SK-N-SH (cell line): ENCODE measurements around the gene HEATR3. TPM values are rescaled to one million over a fixed set of nuclear protein-coding genes. Genes with fewer than 3 reads are reported as not detected.

ENCODE experiments used
- CTCF ChIA-PET: fragments of 300-600, 350-600 bp; formaldehyde crosslinking; extraction: SDS; loops from one replicate; lab custom pipeline; 2021; lab: Yijun Ruan, JAX
- POLR2A ChIA-PET: fragments of 350-600 bp; sonication (Branson Sonifier 250); formaldehyde crosslinking; extraction: SDS; loops from one replicate; lab custom pipeline; 2020; ENCODE audit warnings: antibody characterized with exemption, inconsistent platforms; lab: Yijun Ruan, JAX
- DNase-seq: peaks from one replicate; pipeline ENCODE4 v3.0.0; 2012
- H2AFZ ChIP-seq: fragments of 200-600 bp; sonication (generic); 2 replicates; pipeline ENCODE4 v1.8.1; 2016; ENCODE audit warnings: antibody characterized with exemption, mild to moderate bottlenecking, low read depth
- H3F3A ChIP-seq: fragments of 200-600 bp; sonication (generic); replicated peaks from 2 replicates; pipeline ENCODE3; 2016; ENCODE audit warnings: antibody characterized with exemption, mild to moderate bottlenecking; ENCODE audit not compliant: insufficient read depth
- H3K27ac ChIP-seq, 2 experiments: fragments of 200-500 bp in 1 of 2; fragments of 200-600 bp in 1 of 2; sonication (Bioruptor generic) in 1 of 2; sonication (generic), shearing (Covaris generic) in 1 of 2; 2 replicates each; pipeline versions ENCODE4 v1.5.1 to v1.6.1; 2014 to 2016; ENCODE audit warnings: low read depth in 2 of 2, inconsistent platforms in 1 of 2, low read length in 1 of 2, mild to moderate bottlenecking in 1 of 2, mixed read lengths in 1 of 2
- H3K27me3 ChIP-seq: fragments of 200-600 bp; sonication (generic), shearing (Covaris generic); 2 replicates; pipeline ENCODE4 v1.6.1; 2016; ENCODE audit warnings: mixed run types; ENCODE audit not compliant: insufficient read depth
- H3K36me3 ChIP-seq, 2 experiments: fragments of 200-500 bp in 1 of 2; fragments of 200-600 bp in 1 of 2; sonication (Bioruptor generic) in 1 of 2; sonication (generic) in 1 of 2; replicated peaks in 1 of 2; 2 replicates each; pipeline versions ENCODE3 to v1.5.1; 2014 to 2016; ENCODE audit warnings: low read length in 1 of 2, mild to moderate bottlenecking in 1 of 2; ENCODE audit not compliant: insufficient read depth in 2 of 2, control insufficient read depth in 1 of 2
- H3K4me1 ChIP-seq, 2 experiments: fragments of 200-500 bp in 1 of 2; fragments of 200-600 bp in 1 of 2; sonication (Bioruptor generic) in 1 of 2; sonication (generic), shearing (Covaris generic) in 1 of 2; 2 replicates each; pipeline versions ENCODE4 v1.5.1 to v1.6.1; 2014 to 2016; ENCODE audit warnings: low read depth in 1 of 2, low read length in 1 of 2, mixed run types in 1 of 2; ENCODE audit not compliant: insufficient read depth in 2 of 2, control insufficient read depth in 1 of 2
- H3K4me2 ChIP-seq: fragments of 200-600 bp; sonication (generic), shearing (Covaris generic); 2 replicates; pipeline ENCODE4 v1.6.1; 2017; ENCODE audit warnings: mixed run types
- H3K4me3 ChIP-seq, 2 experiments: fragments of 200-500 bp in 1 of 2; fragments of 200-600 bp in 1 of 2; sonication (Bioruptor generic) in 1 of 2; sonication (generic), shearing (Covaris generic) in 1 of 2; 2 replicates each; pipeline versions ENCODE4 v1.5.1 to v1.8.1; 2014 to 2016; ENCODE audit warnings: low read depth in 2 of 2, inconsistent platforms in 1 of 2, low read length in 1 of 2, mild to moderate bottlenecking in 1 of 2, mixed read lengths in 1 of 2, moderate library complexity in 1 of 2
- H3K79me2 ChIP-seq: fragments of 200-600 bp; sonication (generic); 2 replicates; pipeline ENCODE4 v1.8.1; 2017; ENCODE audit warnings: mild to moderate bottlenecking; ENCODE audit not compliant: insufficient read depth
- H3K9ac ChIP-seq: fragments of 200-600 bp; sonication (generic); 2 replicates; pipeline ENCODE4 v1.6.1; 2017; ENCODE audit warnings: mixed run types
- H3K9me2 ChIP-seq: fragments of 200-600 bp; sonication (generic); 2 replicates; pipeline ENCODE4 v1.6.1; 2017; ENCODE audit warnings: mixed run types
- H3K9me3 ChIP-seq: fragments of 200-600 bp; sonication (generic); 2 replicates; pipeline ENCODE4 v1.6.1; 2017; ENCODE audit warnings: mixed run types, mild to moderate bottlenecking, moderate library complexity
- H4K20me1 ChIP-seq: fragments of 200-600 bp; sonication (generic); 2 replicates; pipeline ENCODE4 v1.6.1; 2017; ENCODE audit warnings: mild to moderate bottlenecking, mixed run types; ENCODE audit not compliant: insufficient read depth
- CHD2 ChIP-seq: fragments of 150-350 bp; IDR thresholded peaks from 2 replicates; pipeline ENCODE4 v1.6.1; 2018; ENCODE audit warnings: low read length; ENCODE audit not compliant: partially characterized antibody
- CTCF ChIP-seq: fragments of 200-600 bp; sonication (generic); IDR thresholded peaks from 2 replicates; pipeline ENCODE4 v1.6.1; 2017; ENCODE audit warnings: antibody characterized with exemption, mild to moderate bottlenecking, moderate library complexity
- EP300 ChIP-seq, 2 experiments: IDR thresholded peaks; 2 replicates each; pipeline versions ENCODE4 v1.4.0 to v1.6.1; 2012; ENCODE audit warnings: borderline replicate concordance in 1 of 2, low read depth in 1 of 2, low read length in 1 of 2
- FOSL2 ChIP-seq: IDR thresholded peaks from 2 replicates; pipeline ENCODE4 v1.4.0; 2012; ENCODE audit warnings: low read depth, mild to moderate bottlenecking, moderate library complexity, borderline replicate concordance
- FOXJ3 ChIP-seq: sonication (generic); formaldehyde crosslinking; IDR thresholded peaks from 2 replicates; pipeline ENCODE4 v1.5.1; 2020; ENCODE audit warnings: mild to moderate bottlenecking, missing genetic modification reagents
- JUND ChIP-seq: IDR thresholded peaks from 2 replicates; pipeline ENCODE4 v1.4.0; 2012
- MXI1 ChIP-seq: IDR thresholded peaks from 2 replicates; pipeline ENCODE4 v1.6.1; 2012; ENCODE audit warnings: mild to moderate bottlenecking, low read depth, low read length, improper control_type of control experiment
- NRF1 ChIP-seq: IDR thresholded peaks from 2 replicates; pipeline ENCODE4 v1.6.1; 2012; ENCODE audit warnings: low read depth, mild to moderate bottlenecking, low read length
- PBX3 ChIP-seq: IDR thresholded peaks from 2 replicates; pipeline ENCODE4; 2012
- POLR2AphosphoS5 ChIP-seq: IDR thresholded peaks from 2 replicates; pipeline ENCODE4 v1.6.1; 2012; ENCODE audit warnings: low read depth, low read length
- REST ChIP-seq: IDR thresholded peaks from 2 replicates; pipeline ENCODE4 v1.6.1; 2012; ENCODE audit warnings: mild to moderate bottlenecking, low read depth, low read length, moderate library complexity
- USF1 ChIP-seq: IDR thresholded peaks from 2 replicates; pipeline ENCODE4 v1.4.0; 2012; ENCODE audit warnings: low read depth, borderline replicate concordance
- ZBTB33 ChIP-seq: IDR thresholded peaks from 2 replicates; pipeline ENCODE4 v1.4.0; 2012; ENCODE audit warnings: low read depth, borderline replicate concordance
- WGBS: methylation state at CpG from one replicate; pipeline ENCODE4 v1.1.6; 2017; ENCODE audit warnings: low lambda C conversion rate; 5-methylcytosine and 5-hydroxymethylcytosine counted together
- polyA plus RNA-seq, 3 experiments: library from polyadenylated mRNA; depleted of rRNA; stranded (reverse); fragments of >200 nt; gene quantifications; 2 replicates each; pipeline ENCODE4 v1.2.3, GENCODE V29; 2012

HEATR3 gene
- polyA plus RNA-seq, 1 of the 3 experiments (the other 2 are of a cell fraction) = 10.1 TPM

GRCh38 chr16:50065624-50066481 is at the start of gene HEATR3 (continued):
- TF ChIP-seq MXI1 = peak; percentile 91
- no peak for TF ChIP-seq USF1
- peak; percentile 63 for TF ChIP-seq POLR2AphosphoS5
- TF ChIP-seq FOSL2 = no peak
- no peak for TF ChIP-seq ZBTB33
- no peak for TF ChIP-seq REST
- no peak for TF ChIP-seq EP300 (IDR thresholded peaks at IDR 0.05; ENCODE audit: borderline replicate concordance in 1 of 2, low read depth in 1 of 2, low read length in 1 of 2)
- no peak for TF ChIP-seq JUND

- Histone ChIP-seq H3K9me2 (no peaks in the 10 kb centered on the region), H3F3A (no peaks in the 10 kb centered on the region), H3K79me2 (no peaks in the 10 kb centered on the region), H3K4me2 (no peak overlapping the region), H3K4me1 (no peaks in the 10 kb centered on the region), H3K4me3 (no peak overlapping the region), H3K27ac (no peak overlapping the region), H3K9ac (no peak overlapping the region), H3K9me3 (no peaks in the 10 kb centered on the region), H4K20me1 (no peaks in the 10 kb centered on the region), H3K27me3 (no peaks in the 10 kb centered on the region; the same call in 1 of the 2 replicates), H3K36me3 (no peaks in the 10 kb centered on the region), H2AFZ (no peak overlapping the region)
- TF ChIP-seq PBX3 = no peak
- TF ChIP-seq CHD2 = no peak
- TF ChIP-seq JUND = no peak
- TF ChIP-seq CTCF = no peak
- TF ChIP-seq FOXJ3 (CRISPR knock-in tag) = no peak
- TF ChIP-seq NRF1 = no peak
- no peak for DNase-seq
- 73% methylated on average over 9 of the region's 9 CpGs for WGBS
- POLR2A ChIA-PET = no interaction called here
- CTCF ChIA-PET = no interaction called here
Measured at GRCh38 chr16:50017553-50017952, 48.2 kb upstream of the HEATR3 start.
